ENCODE measurements around the gene HMMR. TPM values are rescaled to one million over a fixed set of nuclear protein-coding genes. Genes with fewer than 3 reads are reported as not detected.

HMMR gene
- total and polyA plus RNA-seq, 9 of the 15 experiments (the other 6 are each of a cell fraction or from before 2014, with no cell fraction given): 74.9 to 133 (median 90.8) TPM

DNA sequence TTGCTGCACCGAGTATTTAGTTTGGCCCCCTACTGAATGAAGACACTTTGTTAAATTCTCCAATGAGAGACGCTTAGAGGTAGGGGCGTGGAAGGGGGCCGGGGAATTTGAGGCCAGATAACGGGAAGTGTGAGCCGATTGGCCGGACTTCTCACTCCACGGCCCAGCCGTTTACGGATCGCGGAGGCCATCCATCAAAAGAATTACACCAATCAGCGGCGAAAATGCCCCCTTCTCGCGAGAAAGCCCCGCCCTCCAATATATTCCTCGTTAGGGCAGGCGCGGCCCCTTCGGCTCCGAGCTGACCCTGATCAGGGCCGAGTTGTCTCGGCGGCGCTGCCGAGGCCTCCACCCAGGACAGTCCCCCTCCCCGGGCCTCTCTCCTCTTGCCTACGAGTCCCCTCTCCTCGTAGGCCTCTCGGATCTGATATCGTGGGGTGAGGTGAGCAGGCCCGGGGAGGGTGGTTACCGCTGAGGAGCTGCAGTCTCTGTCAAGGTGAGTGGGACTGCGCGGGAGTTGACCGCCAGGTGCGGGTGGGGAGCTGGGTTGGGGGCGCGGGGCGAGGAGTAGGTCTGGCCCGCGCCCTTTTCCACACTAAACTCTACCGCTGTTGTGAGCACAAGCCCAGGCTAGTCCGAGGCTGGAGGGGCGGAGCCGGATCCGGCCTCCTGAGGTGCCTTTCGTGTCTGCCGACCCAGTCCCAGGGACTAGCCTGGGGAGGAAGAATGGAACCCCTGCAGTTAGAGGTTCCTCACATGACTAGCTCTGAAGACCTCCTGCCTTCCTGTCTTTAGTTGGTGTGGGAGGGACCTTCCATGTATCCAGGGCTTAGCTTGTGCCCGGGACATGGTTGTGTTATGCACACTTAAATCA, 22.9 kb upstream of the HMMR start, which contains the start of gene CCNG1 (continued):
- TF ChIP-seq, protein P1, sequence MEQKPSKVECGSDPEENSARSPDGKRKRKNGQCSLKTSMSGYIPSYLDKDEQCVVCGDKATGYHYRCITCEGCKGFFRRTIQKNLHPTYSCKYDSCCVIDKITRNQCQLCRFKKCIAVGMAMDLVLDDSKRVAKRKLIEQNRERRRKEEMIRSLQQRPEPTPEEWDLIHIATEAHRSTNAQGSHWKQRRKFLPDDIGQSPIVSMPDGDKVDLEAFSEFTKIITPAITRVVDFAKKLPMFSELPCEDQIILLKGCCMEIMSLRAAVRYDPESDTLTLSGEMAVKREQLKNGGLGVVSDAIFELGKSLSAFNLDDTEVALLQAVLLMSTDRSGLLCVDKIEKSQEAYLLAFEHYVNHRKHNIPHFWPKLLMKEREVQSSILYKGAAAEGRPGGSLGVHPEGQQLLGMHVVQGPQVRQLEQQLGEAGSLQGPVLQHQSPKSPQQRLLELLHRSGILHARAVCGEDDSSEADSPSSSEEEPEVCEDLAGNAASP (IDR thresholded peaks at IDR 0.05): no peak
- TF ChIP-seq ZNF445 (CRISPR knock-in tag; IDR thresholded peaks at IDR 0.05; ENCODE audit: low read depth) (no peak), JUND (IDR thresholded peaks at IDR 0.05; ENCODE audit: borderline replicate concordance, low read depth, low read length) (no peak; the same call in 1 of the 2 replicates), JUND (tag; IDR thresholded peaks at IDR 0.05; ENCODE audit: borderline replicate concordance, low read depth, low read length) (no peak), ZNF224 (CRISPR knock-in tag; IDR thresholded peaks at IDR 0.05) (no peak), GABPB2 (CRISPR knock-in tag; conservative IDR thresholded peaks at IDR 0.05) (no peak), ZNF766 (CRISPR knock-in tag; conservative IDR thresholded peaks at IDR 0.05) (no peak), SRSF7 (optimal IDR thresholded peaks at IDR 0.05; ENCODE audit: low read depth, low read length) (no peak), HDAC3 (IDR thresholded peaks at IDR 0.05; ENCODE audit: borderline replicate concordance, partially characterized antibody) (no peak), PHF20 (IDR thresholded peaks at IDR 0.05; ENCODE audit: partially characterized antibody) (no peak), HNRNPL (IDR thresholded peaks at IDR 0.05; ENCODE audit: low read depth, low read length) (no peak), ZNF583 (CRISPR knock-in tag; IDR thresholded peaks at IDR 0.05) (no peak), ZNF384 (IDR thresholded peaks at IDR 0.05; ENCODE audit: low read depth, low read length) (no peak)
- TF ChIP-seq, protein P2, sequence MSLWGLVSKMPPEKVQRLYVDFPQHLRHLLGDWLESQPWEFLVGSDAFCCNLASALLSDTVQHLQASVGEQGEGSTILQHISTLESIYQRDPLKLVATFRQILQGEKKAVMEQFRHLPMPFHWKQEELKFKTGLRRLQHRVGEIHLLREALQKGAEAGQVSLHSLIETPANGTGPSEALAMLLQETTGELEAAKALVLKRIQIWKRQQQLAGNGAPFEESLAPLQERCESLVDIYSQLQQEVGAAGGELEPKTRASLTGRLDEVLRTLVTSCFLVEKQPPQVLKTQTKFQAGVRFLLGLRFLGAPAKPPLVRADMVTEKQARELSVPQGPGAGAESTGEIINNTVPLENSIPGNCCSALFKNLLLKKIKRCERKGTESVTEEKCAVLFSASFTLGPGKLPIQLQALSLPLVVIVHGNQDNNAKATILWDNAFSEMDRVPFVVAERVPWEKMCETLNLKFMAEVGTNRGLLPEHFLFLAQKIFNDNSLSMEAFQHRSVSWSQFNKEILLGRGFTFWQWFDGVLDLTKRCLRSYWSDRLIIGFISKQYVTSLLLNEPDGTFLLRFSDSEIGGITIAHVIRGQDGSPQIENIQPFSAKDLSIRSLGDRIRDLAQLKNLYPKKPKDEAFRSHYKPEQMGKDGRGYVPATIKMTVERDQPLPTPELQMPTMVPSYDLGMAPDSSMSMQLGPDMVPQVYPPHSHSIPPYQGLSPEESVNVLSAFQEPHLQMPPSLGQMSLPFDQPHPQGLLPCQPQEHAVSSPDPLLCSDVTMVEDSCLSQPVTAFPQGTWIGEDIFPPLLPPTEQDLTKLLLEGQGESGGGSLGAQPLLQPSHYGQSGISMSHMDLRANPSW (CRISPR knock-in tag; IDR thresholded peaks at IDR 0.05): no peak
- TF ChIP-seq, protein P3, sequence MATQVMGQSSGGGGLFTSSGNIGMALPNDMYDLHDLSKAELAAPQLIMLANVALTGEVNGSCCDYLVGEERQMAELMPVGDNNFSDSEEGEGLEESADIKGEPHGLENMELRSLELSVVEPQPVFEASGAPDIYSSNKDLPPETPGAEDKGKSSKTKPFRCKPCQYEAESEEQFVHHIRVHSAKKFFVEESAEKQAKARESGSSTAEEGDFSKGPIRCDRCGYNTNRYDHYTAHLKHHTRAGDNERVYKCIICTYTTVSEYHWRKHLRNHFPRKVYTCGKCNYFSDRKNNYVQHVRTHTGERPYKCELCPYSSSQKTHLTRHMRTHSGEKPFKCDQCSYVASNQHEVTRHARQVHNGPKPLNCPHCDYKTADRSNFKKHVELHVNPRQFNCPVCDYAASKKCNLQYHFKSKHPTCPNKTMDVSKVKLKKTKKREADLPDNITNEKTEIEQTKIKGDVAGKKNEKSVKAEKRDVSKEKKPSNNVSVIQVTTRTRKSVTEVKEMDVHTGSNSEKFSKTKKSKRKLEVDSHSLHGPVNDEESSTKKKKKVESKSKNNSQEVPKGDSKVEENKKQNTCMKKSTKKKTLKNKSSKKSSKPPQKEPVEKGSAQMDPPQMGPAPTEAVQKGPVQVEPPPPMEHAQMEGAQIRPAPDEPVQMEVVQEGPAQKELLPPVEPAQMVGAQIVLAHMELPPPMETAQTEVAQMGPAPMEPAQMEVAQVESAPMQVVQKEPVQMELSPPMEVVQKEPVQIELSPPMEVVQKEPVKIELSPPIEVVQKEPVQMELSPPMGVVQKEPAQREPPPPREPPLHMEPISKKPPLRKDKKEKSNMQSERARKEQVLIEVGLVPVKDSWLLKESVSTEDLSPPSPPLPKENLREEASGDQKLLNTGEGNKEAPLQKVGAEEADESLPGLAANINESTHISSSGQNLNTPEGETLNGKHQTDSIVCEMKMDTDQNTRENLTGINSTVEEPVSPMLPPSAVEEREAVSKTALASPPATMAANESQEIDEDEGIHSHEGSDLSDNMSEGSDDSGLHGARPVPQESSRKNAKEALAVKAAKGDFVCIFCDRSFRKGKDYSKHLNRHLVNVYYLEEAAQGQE (IDR thresholded peaks at IDR 0.05; ENCODE audit: borderline replicate concordance): no peak
- TF ChIP-seq, protein P3 (CRISPR knock-in tag; IDR thresholded peaks at IDR 0.05; ENCODE audit: low read depth): 0 out of 2 replicates have a peak, but pooled peaks have one; percentile 49

Data from K562 (cell line).